GM21390 (cell line): Measurements from ENCODE around the gene TGFB1I1.
"Not testable (repeated sequence)": the region's sequence is repeated elsewhere in the genome, so short reads cannot be mapped to it uniquely, and the experiment has no call there.

Source experiments
- ATAC-seq: cut with Tn5 transposase; IDR thresholded peaks from one replicate; pipeline ENCODE4 v1.9.1; 2021; ENCODE audit not compliant: unreplicated experiment

TGFB1I1 gene

GRCh38 chr16:31467858-31468257 lies 4.1 kb upstream of the TGFB1I1 start:
- ATAC-seq, result no peak

DNA sequence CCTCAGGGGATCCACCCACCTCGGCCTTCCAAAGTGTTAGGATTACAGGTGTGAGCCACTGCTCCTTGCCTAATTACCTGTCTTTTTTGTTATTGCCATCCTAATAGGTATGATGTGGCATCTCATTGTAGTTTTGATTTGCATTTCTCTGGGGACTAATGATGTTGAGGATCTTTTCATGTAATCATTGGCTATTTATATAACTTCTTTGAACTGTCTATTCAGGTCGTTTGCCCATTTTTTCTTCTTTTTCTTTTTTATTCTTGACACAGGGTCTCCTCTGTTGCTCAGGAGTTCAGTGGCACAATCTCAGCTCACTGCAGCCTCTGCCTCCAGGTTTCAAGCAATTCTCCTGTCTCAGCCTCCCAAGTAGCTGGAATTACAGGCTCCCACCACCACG lies 1.3 kb upstream of the TGFB1I1 start:
- ATAC-seq, result no peak

GRCh38 chr16:31471241-31471874 lies 594 bp upstream of the TGFB1I1 start:
- no peak for ATAC-seq

GRCh38 chr16:31472709-31473203 lies 804 bp downstream of the TGFB1I1 start:
- ATAC-seq, result no peak

DNA sequence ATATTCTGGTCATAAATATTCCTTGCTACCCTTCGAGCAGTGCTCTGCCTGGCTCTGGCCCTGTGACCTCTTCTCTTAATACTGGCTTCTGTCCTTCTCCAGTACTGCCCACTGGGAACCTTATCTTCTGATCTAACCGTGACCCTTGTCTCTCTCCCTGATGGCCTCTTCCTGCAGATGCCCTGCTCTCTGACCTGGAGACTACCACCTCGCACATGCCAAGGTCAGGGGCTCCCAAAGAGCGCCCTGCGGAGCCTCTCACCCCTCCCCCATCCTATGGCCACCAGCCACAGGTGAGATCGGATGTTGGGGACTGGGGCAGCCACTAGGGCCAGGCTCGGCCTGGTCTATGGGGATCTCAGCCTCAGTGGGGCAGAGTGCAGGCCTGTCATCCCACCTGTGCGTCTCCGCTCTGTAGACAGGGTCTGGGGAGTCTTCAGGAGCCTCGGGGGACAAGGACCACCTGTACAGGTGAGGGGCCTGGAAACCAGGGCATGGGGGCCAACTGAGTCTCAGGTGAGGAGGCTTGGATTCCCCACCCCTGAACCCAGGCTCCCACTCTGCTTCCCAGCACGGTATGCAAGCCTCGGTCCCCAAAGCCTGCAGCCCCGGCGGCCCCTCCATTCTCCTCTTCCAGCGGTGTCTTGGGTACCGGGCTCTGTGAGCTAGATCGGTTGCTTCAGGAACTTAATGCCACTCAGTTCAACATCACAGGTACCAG lies 1.5 kb downstream of the TGFB1I1 start:
- ATAC-seq, result no peak

DNA sequence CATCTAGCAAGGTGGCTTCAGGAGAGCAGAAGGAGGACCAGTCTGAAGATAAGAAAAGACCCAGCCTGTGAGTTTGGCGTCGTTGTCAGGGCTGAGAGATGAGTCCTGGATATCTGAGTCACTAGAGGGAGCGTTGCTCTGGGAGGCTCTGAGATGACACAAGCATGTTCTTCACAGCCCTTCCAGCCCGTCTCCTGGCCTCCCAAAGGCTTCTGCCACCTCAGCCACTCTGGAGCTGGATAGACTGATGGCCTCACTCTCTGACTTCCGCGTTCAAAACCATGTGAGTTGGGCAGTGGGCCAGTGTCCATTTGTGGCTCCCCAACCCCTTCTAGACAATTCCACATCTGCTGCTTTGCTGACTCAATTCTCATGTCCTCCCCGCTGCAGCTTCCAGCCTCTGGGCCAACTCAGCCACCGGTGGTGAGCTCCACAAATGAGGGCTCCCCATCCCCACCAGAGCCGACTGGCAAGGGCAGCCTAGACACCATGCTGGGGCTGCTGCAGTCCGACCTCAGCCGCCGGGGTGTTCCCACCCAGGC lies 2.3 kb downstream of the TGFB1I1 start:
- ATAC-seq, result no peak

DNA sequence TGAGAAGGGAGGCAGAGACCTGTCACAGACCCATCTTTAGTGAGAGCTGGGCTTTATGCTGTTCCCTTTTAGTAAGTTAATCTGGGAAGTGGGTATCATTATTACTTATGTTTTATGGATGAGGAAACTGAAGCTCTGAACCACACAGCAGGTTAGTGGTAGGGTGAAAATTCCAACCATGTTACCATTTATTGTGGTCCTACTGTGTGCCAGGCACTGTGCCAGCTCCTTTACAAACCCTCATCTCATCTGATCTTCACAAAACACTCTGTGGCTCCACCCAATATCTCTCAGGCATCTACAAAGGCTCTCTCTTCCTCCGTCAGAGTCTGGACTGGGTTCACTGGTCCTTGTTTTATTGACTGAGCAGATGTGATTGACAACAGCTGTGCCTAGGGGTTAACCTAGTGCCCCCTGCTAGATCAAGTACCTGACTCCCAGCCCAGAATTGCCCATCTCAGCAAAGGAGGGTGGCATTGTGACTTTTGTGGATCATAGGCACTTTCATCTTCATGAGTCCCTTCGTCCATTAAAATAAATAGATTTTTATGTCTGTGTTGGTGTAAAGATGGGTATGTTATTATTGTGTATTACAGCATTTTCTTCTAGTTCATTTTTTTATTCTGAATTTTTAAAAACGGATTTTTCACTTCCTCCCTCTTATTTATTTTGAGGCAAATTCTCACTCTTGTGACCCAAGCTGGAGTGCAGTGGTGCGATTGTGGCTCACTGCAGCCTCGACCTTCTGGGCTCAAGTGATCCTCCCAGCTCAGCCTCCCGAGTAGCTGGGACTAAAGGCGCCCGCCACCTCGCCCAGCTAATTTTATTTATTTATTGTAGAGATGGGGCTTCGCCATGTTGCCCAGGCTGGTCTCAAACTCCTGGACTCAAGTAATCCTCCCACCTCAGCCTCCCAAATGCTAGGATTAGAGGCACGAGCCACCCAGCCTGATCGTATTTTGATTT lies 3.1 kb downstream of the TGFB1I1 start:
- no peak for ATAC-seq

- ATAC-seq, result no peak
Observed at GRCh38 chr16:31475946-31476302, 4.0 kb downstream of the TGFB1I1 start.

DNA sequence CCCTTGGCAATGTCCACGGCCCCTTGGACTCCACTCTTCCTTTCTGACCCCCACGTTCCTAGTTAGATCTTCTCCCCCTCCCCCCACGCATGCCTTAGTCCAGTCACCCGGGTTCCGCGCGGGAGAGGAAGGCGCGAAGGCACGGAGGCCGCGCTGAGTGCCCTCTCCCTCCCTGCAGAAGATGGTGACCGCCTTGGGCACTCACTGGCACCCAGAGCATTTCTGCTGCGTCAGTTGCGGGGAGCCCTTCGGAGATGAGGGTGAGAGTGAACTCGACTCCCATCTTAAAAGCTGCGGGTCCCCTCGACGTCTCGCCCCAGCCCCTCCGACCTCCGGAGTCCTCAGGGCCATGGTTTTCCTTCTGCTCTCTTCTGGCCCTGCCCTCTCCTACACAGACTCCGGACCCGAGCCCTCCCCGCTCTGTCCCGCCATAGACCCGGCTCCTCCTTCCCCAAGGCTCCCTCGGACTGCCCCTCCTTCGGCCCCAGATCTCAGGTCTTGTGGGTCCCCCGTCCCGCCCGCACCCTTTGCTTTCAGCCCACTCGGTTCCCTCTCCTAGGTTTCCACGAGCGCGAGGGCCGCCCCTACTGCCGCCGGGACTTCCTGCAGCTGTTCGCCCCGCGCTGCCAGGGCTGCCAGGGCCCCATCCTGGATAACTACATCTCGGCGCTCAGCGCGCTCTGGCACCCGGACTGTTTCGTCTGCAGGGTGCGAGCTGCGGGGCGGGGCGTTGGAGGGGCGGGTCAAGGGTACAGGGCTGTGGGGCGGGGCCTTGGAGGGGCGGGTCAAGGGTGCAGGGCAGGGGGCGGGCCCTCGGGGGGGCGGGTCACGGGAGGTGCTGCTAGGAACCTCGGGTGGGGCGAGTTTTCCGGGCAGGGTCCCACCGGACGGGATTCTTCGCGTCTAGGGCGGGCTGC lies 4.6 kb downstream of the TGFB1I1 start:
- ATAC-seq, result peak; percentile 67

- ATAC-seq, result peak; percentile 26
Observed at GRCh38 chr16:31477220-31478216, 5.6 kb downstream of the TGFB1I1 start.

DNA sequence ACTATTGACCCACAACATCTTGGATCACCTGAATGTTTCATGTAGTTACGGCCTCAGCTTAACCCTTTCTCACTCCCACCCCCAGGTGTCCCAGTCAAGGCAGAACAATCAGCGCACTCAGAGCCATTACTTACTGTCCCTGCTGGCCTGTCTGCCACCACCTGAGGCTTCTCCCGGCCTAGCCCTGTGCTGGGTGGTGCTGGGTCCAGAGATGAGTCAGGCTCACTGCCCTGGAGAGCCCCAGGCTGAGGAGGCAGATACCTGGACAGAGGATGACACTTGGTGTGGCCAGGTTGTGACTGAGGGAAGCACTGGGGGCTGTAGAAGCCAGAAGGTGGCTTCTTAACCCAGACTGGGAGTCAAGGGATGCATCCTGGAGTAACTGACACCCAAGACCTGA lies 7.0 kb downstream of the TGFB1I1 start:
- ATAC-seq, result no peak

GRCh38 chr16:31479751-31480150 lies 7.8 kb downstream of the TGFB1I1 start:
- no peak for ATAC-seq

DNA sequence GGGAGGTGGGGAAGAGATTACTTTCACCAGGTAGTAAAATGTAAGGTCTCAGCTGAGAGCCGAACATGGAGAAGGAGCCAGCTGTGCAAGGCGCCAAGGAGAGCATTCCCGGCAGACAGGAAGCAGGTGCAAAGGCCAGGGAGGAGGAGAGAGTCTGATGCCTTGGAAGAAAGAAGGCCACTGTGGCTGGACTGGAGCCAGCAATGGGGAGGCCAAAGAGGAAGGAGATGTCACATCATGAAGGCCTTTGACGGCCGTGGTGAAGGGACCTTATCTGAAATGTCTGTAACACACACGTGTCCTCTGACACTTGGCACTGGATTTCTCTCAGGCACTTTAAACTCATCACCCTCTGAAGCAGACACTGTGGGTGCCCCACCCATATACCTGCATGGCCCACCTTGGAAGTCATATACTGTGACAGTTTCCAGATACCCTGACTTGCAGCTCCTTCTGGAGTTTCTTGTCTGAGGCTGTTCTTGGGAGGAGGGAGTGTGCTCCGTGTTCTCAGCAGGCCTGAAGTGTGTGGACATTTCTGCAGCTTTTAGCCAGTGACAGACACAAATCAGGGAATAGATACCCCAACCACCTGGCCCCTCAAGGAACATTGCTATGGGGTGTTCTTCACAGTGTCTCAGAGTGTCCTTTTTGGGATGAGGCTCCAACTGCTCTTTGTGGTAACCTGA lies 9.0 kb downstream of the TGFB1I1 start:
- ATAC-seq, result no peak

GRCh38 chr16:31483081-31483480 lies 11.1 kb downstream of the TGFB1I1 start, which contains the start of gene SLC5A2:
Gene SLC5A2, plus strand, starts transcription at chr16:31483123. Its CDS starts 14 bp downstream, at chr16:31483137.
- no peak for ATAC-seq

GRCh38 chr16:31484048-31484447 lies 12.1 kb downstream of the TGFB1I1 start:
- not testable (repeated sequence) for ATAC-seq

- ATAC-seq, result no peak
Observed at GRCh38 chr16:31484491-31485171, 12.7 kb downstream of the TGFB1I1 start.

- no peak for ATAC-seq
Observed at GRCh38 chr16:31485571-31485970, 13.6 kb downstream of the TGFB1I1 start.

DNA sequence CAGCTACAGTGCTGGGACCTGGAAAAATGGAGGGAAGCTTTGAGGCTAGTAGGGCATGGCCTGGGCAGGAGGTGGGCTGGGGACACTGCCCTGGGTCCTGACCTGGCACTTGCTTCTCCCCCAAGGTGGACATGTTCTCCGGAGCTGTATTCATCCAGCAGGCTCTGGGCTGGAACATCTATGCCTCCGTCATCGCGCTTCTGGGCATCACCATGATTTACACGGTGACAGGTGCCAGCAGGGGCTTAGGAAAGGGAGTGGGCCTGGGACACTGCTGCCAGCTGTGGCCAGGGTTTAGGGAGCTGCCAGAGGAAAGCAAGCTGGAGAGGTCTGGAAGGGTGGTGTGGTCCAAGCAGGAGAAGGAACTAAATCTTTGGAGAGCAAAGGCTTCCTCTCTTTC lies 14.1 kb downstream of the TGFB1I1 start:
- no peak for ATAC-seq
